Heart right ventricle (tissue), 16 donors: ENCODE data around the gene PRRT3. TPM values are rescaled to one million over a fixed set of nuclear protein-coding genes. Genes with fewer than 3 reads are reported as not detected.

Experiments
- ATAC-seq, 8 donors: fragments of 200-7000 bp; cut with Tn5 transposase; one replicate each; pipeline ENCODE4 v1.9.1; 2020; ENCODE audit warnings: mild to moderate bottlenecking in 8 of 8, moderate library complexity in 8 of 8, moderate number of reproducible peaks in 1 of 8
- DNase-seq, 2 donors: peaks; one replicate each; pipeline ENCODE4 v3.0.0-alpha.2; 2020
- H3K27ac ChIP-seq, 10 donors: fragments of 200-600 bp; sonication (generic) in 2 of 10; one replicate each; pipeline versions ENCODE4 v1.5.0 to v1.8.0; 2020 to 2022; ENCODE audit warnings: mild to moderate bottlenecking in 3 of 10
- H3K27me3 ChIP-seq, 7 donors: fragments of 200-600 bp; one replicate each; pipeline ENCODE4 v1.8.0; 2021 to 2022; ENCODE audit warnings: mild to moderate bottlenecking in 2 of 7
- H3K36me3 ChIP-seq, 9 donors: fragments of 200-600 bp; sonication (generic) in 1 of 9; one replicate each; pipeline versions ENCODE4 v1.5.0 to v1.8.0; 2020 to 2022; ENCODE audit warnings: mild to moderate bottlenecking in 2 of 9
- H3K4me1 ChIP-seq, 9 donors: fragments of 200-600 bp; sonication (generic) in 1 of 9; one replicate each; pipeline versions ENCODE4 v1.5.0 to v1.8.0; 2020 to 2022; ENCODE audit warnings: mild to moderate bottlenecking in 4 of 9
- H3K4me3 ChIP-seq, 10 donors: fragments of 200-600 bp; sonication (generic) in 2 of 10; one replicate each; pipeline versions ENCODE4 v1.5.0 to v1.8.0; 2020 to 2022; ENCODE audit warnings: mild to moderate bottlenecking in 7 of 10, moderate library complexity in 2 of 10
- H3K9me3 ChIP-seq, 11 donors: fragments of 200-600 bp in 10 of 11; sonication (generic) in 2 of 11; one replicate each; pipeline versions ENCODE4 v1.5.0 to v1.8.0; 2013 to 2022; ENCODE audit warnings: mild to moderate bottlenecking in 2 of 11, control low read depth in 1 of 11, moderate library complexity in 1 of 11
- WGBS, 2 donors: extraction: QIAGEN DNeasy Blood & Tissue Kit; methylation state at CpG; one replicate each; pipeline ENCODE4 v1.1.7; 2013; ENCODE audit warnings: inconsistent platforms in 1 of 2; 5-methylcytosine and 5-hydroxymethylcytosine counted together
- intact Hi-C, 10 donors: fragments of 100-400 bp; cut with DNase I; formaldehyde crosslinking; loops; one replicate each; pipeline versions ENCODE4 v1.11.1 to v1.14.2; 2022
- polyA plus RNA-seq, 2 donors: library from polyadenylated mRNA; stranded (reverse); fragments of 200-250 nt; gene quantifications; one replicate each; pipeline ENCODE4 v1.2.3, GENCODE V29; 2013
- total RNA-seq, 10 donors: library from RNA; stranded (reverse); fragmentation: NEBNext Ultra II Directional in 3 of 10; extraction: Animal tissue kit (Norgen Biotek cat#: 25700) in 3 of 10; gene quantifications; one replicate each; pipeline versions ENCODE4 v1.2.1 to v1.2.4, GENCODE V29; 2021 to 2023
- TF ChIP-seq, protein P1 (sequence below), 9 donors: fragments of 200-600 bp; sonication (generic) in 2 of 9; IDR thresholded peaks; one replicate each; pipeline versions ENCODE4 v1.5.0 to v1.8.0; 2021 to 2022; ENCODE audit warnings: antibody characterized with exemption in 9 of 9, mild to moderate bottlenecking in 5 of 9, moderate library complexity in 1 of 9
- donor health status: Arrhythmogenic right ventricular cardiomyopathy.
- donor health status: ischemic (EF 13 %, LVEDD 7.1; RV severe dilation, severe dysfunction).
- donor health status: healthy with polysubstance abuse.
- donor health status: DM: no; HTN: yes; CAD: no.
- donor health status: DM: no; HTN: no; CAD: no.
- donor health status: ischemic (EF 25% LVEDD 6.9; RV normal size, moderate dysfunction).
- donor health status: ischemic (EF 25% LVEDD 5.7; RV mildly dilated, moderate dysfunction).
- donor health status: healthy.
- donor health status: DM: yes; HTN: yes; CAD: no.
- donor health status: Ischemic cardiomyopathy.
- donor health status: ischemic (EF 35%, LVEDD 5.7; RV mildly dilated, moderate dysfunction).
- donor health status: nonischemic (EF 11% LVEDD 7.7; RV severe dilation, severe dysfunction).
- donor health status: DM: yes; HTN: yes; CAD: no.
- donor health status: PGD.
- donor health status: ischemic (EF 29% LVEDD 5.4; RV normal size, mild dysfunction).
- donor health status: nonischemic (EF 23%, LVEDD 6.1; RV moderate dilation, normal function).

Gene PRRT3
- total and polyA plus RNA-seq, 12 donors = 0.45 to 2.0 (median 1.2) TPM

DNA sequence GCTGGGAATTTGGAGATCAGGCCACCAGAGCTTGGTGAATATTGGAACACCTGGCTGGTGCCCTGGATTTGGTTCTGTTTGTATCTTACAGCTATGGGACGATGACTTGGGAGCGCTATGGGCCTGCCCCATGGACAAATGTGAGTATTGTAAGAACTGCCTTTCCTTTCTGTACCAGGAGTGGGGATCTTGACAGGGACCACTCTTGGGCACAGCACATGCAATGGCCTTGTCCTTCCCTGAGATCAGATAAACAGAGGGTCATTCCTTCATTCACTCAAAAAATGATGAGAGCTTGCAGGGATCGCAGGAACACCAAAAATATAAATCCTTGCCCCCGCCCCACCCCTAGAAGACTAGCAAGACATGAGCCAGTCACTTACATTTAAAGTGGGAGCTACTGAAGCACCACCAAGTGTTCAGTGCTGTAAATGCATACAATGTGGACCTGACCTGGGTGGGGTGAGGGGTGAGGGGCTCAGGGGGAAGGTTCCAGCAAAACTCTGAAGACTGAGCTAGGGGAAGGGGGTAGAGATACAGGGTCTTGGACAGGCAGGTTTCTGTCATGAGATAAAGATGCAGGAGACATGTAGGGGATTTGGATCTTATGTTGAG, 21.3 kb downstream of the PRRT3 start:
- Histone ChIP-seq H3K27ac (no peak overlapping the region), H3K27me3 (no peaks in the 10 kb centered on the region), H3K9me3 (no peaks in the 10 kb centered on the region), H3K36me3 (peaks cover 0 to 53% (median 13%) of the 10 kb centered on the region in 9 donors), H3K4me3 (no peak overlapping the region), H3K4me1 (peaks cover 7 to 34% (median 30%) of the 10 kb centered on the region in 9 donors)
- 97 to 98% methylated on average over 4 of the region's 4 CpGs for WGBS, 2 donors
- intact Hi-C loops = loop anchor here in 4 of 10 donors (5.0 to 10.0 kb wide), 3 partner anchors 184 to 296 kb away; partner anchors contain the start of gene BRK1 (in 1 of the 4)
- TF ChIP-seq, protein P1, sequence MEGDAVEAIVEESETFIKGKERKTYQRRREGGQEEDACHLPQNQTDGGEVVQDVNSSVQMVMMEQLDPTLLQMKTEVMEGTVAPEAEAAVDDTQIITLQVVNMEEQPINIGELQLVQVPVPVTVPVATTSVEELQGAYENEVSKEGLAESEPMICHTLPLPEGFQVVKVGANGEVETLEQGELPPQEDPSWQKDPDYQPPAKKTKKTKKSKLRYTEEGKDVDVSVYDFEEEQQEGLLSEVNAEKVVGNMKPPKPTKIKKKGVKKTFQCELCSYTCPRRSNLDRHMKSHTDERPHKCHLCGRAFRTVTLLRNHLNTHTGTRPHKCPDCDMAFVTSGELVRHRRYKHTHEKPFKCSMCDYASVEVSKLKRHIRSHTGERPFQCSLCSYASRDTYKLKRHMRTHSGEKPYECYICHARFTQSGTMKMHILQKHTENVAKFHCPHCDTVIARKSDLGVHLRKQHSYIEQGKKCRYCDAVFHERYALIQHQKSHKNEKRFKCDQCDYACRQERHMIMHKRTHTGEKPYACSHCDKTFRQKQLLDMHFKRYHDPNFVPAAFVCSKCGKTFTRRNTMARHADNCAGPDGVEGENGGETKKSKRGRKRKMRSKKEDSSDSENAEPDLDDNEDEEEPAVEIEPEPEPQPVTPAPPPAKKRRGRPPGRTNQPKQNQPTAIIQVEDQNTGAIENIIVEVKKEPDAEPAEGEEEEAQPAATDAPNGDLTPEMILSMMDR (IDR thresholded peaks at IDR 0.05) = peak in 2 of 9 donors; percentile 11 to 16
- ATAC-seq (no peak), DNase-seq (no peak)

DNA sequence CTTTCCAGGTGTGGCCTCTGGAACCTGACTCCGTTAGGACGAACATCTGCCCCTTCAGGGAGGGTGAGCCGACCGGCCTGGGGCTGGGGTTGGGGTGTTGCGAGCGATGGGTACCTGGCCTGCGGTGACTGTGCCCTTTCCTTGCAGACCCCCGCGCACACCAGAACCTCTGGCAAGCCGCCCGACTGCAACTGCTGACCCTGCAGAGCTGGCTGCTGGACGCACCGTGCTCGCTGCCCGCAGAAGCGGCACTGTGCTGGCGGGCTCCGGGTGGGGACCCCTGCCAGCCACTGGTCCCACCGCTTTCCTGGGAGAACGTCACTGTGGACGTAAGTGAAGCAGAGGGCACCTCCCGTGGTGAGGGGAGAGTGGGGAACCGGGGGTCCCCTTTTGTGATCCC, 24.1 kb downstream of the PRRT3 start:
- no peak for DNase-seq
- intact Hi-C loops = no loop called here
- TF ChIP-seq, protein P1 (IDR thresholded peaks at IDR 0.05) = no peak
- H3K36me3 ChIP-seq = peaks cover 0 to 74% (median 30%) of the 10 kb centered on the region in 9 donors
- no peaks in the 10 kb centered on the region for H3K9me3 ChIP-seq
- H3K27me3 ChIP-seq = no peaks in the 10 kb centered on the region
- no peak overlapping the region for H3K27ac ChIP-seq
- H3K4me1 ChIP-seq = peaks cover 0 to 14% (median 13%) of the 10 kb centered on the region in 9 donors
- 95 to 98% methylated on average over 23 of the region's 23 CpGs for WGBS, 2 donors
- no peak overlapping the region for H3K4me3 ChIP-seq
- no peak for ATAC-seq

DNA sequence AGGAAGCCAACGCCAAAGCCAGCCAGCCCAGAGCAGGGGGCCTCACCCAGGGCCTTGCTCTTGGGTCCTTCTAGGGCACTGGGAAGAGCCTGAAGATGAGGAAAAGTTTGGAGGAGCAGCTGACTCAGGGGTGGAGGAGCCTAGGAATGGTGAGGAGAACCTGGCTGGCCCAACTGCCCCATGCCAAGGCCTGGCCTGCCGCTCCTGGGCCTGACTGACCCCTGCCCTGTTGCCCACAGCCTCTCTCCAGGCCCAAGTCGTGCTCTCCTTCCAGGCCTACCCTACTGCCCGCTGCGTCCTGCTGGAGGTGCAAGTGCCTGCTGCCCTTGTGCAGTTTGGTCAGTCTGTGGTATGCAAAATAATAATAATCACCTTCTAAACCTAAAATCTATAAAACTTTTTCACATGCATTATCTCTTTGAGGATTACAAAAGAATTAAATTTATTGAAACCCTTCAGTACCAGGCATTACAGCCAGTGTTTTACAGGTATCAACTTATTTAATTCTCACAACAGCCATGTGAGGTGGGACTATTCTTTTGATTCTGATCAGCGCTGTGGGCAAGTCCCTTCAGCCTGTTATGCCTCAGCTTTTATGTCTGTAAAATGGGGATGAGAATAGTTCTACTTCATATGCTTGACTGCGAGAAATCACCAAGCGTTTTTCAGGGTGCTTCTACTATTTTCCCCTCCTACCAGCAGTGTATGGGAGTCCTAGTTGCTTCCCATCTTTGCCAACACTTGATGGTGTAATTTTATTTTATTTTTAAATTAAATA, 33.8 kb downstream of the PRRT3 start:
- H3K4me3 ChIP-seq = peak overlapping the region in 2 of 10 donors; percentile 58 to 65
- no peaks in the 10 kb centered on the region for H3K27me3 ChIP-seq
- peaks cover 11 to 42% (median 30%) of the 10 kb centered on the region in 9 donors for H3K4me1 ChIP-seq
- WGBS, 2 donors = 93 to 97% methylated on average over 8 of the region's 8 CpGs
- peaks cover 0 to 36% (median 4%) of the 10 kb centered on the region in 9 donors for H3K36me3 ChIP-seq
- TF ChIP-seq, protein P1 (IDR thresholded peaks at IDR 0.05) = no peak
- intact Hi-C loops = loop anchor here in 3 of 10 donors (5.0 to 10.0 kb wide), 4 partner anchors 56 to 76 kb away; partner anchors contain the start of gene RPUSD3 (in 2 of the 3)
- DNase-seq (no peak), ATAC-seq (no peak)
- peak overlapping the region in 1 of 10 donors; percentile 91 for H3K27ac ChIP-seq
- H3K9me3 ChIP-seq = no peaks in the 10 kb centered on the region

DNA sequence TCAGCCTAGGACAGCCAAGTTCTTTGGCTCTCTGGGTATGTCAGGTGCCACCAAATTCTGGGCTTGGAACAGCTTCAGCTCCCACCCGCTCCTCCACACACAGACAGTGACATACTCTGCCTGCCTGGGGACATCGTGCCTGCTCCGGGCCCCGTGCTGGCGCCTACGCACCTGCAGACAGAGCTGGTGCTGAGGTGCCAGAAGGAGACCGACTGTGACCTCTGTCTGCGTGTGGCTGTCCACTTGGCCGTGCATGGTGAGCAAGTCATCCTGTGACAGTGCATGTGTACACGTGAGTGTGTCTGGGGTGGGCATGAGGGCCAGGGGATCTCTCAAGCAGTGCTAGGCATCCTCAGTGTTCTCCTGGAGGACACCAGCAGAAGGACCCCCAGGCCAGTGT, 34.4 kb downstream of the PRRT3 start:
- H3K27ac ChIP-seq = peak overlapping the region in 9 of 10 donors; percentile 84 to 97 (median 88)
- no peaks in the 10 kb centered on the region for H3K9me3 ChIP-seq
- WGBS, 2 donors = 64 to 66% methylated on average over 10 of the region's 10 CpGs
- ATAC-seq (peak in 2 of 8 donors; percentile 2 to 23), DNase-seq (no peak)
- peaks cover 0 to 31% (median 0%) of the 10 kb centered on the region in 9 donors for H3K36me3 ChIP-seq
- TF ChIP-seq, protein P1 (IDR thresholded peaks at IDR 0.05) = no peak
- peak overlapping the region in 9 of 10 donors; percentile 50 to 79 (median 65) for H3K4me3 ChIP-seq
- intact Hi-C loops = loop anchor here in 3 of 10 donors (5.0 to 10.0 kb wide), 4 partner anchors 56 to 76 kb away; partner anchors contain the start of gene RPUSD3 (in 2 of the 3)
- H3K27me3 ChIP-seq = no peaks in the 10 kb centered on the region
- peaks cover 11 to 42% (median 30%) of the 10 kb centered on the region in 9 donors for H3K4me1 ChIP-seq
